ENCODE measurements around the gene AEBP1. TPM values are rescaled to one million over a fixed set of nuclear protein-coding genes. Genes with fewer than 3 reads are reported as not detected.

Gene AEBP1
- total and polyA plus RNA-seq, 2 experiments from 2014 or later, result 94.1 to 96.0 TPM

- DNase-seq (ENCODE audit: low read depth in 1 of 2, low spot score in 1 of 2), result no peak
- H3K4me1 ChIP-seq (ENCODE audit: low read depth), result peaks cover 1% of the 10 kb centered on the region
These were observed 51.3 kb downstream of the AEBP1 start for GRCh38 chr7:44155191-44156185.

GRCh38 chr7:44156453-44157010 is 52.4 kb downstream of the AEBP1 start:
- DNase-seq (ENCODE audit: low read depth in 1 of 2, low spot score in 1 of 2), result no peak
- Histone ChIP-seq H3K4me1 (ENCODE audit: low read depth) (no peaks in the 10 kb centered on the region), H3K27me3 (no peaks in the 10 kb centered on the region), H3K36me3 (no peaks in the 10 kb centered on the region), H3K9me3 (ENCODE audit: low read depth) (no peaks in the 10 kb centered on the region), H3K27ac (no peak overlapping the region), H3K4me3 (no peak overlapping the region)
- TF ChIP-seq CTCF (IDR thresholded peaks at IDR 0.05; ENCODE audit: low read depth, low read length), result no peak

More at GRCh38 chr7:44155191-44156185, 51.3 kb downstream of the AEBP1 start:
- Histone ChIP-seq H3K27me3 (no peaks in the 10 kb centered on the region), H3K27ac (no peak overlapping the region), H3K9me3 (ENCODE audit: low read depth) (no peaks in the 10 kb centered on the region), H3K4me3 (no peak overlapping the region), H3K36me3 (no peaks in the 10 kb centered on the region)
- no peak for TF ChIP-seq CTCF (IDR thresholded peaks at IDR 0.05; ENCODE audit: low read depth, low read length)

DNA sequence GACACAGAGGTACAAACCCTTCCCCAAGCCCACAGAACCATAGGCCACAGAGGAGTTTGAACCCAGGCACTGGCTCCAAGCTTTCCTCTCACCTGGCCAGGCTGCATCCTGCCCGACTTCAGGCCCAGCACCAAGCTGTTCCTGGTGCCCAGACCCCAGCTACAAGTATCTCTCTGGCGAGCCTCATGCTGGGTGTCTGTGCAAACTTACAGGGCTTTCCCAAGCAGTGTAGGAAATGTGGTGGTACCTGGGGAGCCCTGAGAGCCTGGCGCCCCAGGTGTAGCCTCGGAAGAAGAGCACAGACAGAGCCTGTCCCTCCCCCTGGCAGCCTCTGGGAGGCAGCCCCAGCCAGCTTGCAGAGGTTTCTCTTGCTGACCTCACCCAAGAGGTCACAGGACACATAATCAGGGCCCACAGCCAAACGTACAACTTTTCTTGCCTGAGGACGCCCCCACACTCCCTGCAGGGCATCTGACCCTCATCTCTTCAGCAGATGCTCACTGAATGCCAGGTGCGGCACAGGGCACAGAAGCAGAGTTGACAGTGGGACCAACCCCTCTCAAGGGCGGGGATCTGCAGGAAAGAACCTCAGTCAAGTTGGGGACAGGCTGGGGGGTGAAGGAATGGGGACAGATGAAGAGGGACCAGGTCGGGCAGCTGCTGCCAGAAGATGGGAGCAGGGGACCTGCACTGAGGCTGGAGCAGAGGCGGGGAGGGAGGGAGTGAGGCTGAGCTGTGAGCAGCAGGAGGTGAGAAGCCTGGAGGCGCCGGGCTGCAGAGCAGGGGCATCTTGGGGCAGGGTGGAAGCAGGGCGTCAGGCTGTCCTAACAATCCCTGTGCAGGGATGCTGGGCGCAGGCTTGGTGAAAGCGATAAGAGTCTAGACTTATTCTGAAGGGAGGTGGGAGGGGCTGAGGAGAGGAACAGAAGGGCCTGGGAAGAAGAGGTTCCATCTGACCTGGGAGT is 53.3 kb downstream of the AEBP1 start:
- TF ChIP-seq CTCF (IDR thresholded peaks at IDR 0.05; ENCODE audit: low read depth, low read length), result no peak
- Histone ChIP-seq H3K9me3 (ENCODE audit: low read depth) (no peaks in the 10 kb centered on the region), H3K27me3 (no peaks in the 10 kb centered on the region), H3K36me3 (no peaks in the 10 kb centered on the region), H3K27ac (no peak overlapping the region), H3K4me1 (ENCODE audit: low read depth) (no peaks in the 10 kb centered on the region), H3K4me3 (no peak overlapping the region)
- DNase-seq (ENCODE audit: low read depth in 1 of 2, low spot score in 1 of 2), result no peak

GRCh38 chr7:44158096-44158872 is 54.1 kb downstream of the AEBP1 start:
- no peak for DNase-seq (ENCODE audit: low read depth in 1 of 2, low spot score in 1 of 2)
- Histone ChIP-seq H3K27ac (no peak overlapping the region), H3K9me3 (ENCODE audit: low read depth) (no peaks in the 10 kb centered on the region), H3K36me3 (no peaks in the 10 kb centered on the region), H3K27me3 (no peaks in the 10 kb centered on the region), H3K4me3 (no peak overlapping the region), H3K4me1 (ENCODE audit: low read depth) (no peaks in the 10 kb centered on the region)
- TF ChIP-seq CTCF (IDR thresholded peaks at IDR 0.05; ENCODE audit: low read depth, low read length), result no peak
